Natural killer cell treated with Interleukin-12 subunit alpha and Interleukin-12 subunit beta and Interleukin-15 and Interleukin-18, amount 100 ng/mL, for 72 hours (primary cell): Measurements from ENCODE around the gene GMFB. TPM values are rescaled to one million over a fixed set of nuclear protein-coding genes. Genes with fewer than 3 reads are reported as not detected.
A peak's percentile ranks its signal among the peaks of the same experiment; 100 is the strongest.

Experiments
- ATAC-seq, 2 donors: fragments of 150-1000 bp; cut with Tn5 transposase in 1 of 2; sonication (Bioruptor Pico), chemical (Tn5 transposase) in 1 of 2; 2 replicates each; pipeline ENCODE4 v1.10.0; 2021
- DNase-seq: peaks from one replicate; pipeline ENCODE4 v3.0.0; 2022; ENCODE audit warnings: low spot score
- H3K27ac Mint-ChIP-seq, 2 donors: 1 replicate in 1 of 2; 2 replicates in 1 of 2; pipeline ENCODE4 v1.8.0; 2022; ENCODE audit warnings: mixed read lengths in 2 of 2, mild to moderate bottlenecking in 1 of 2, moderate library complexity in 1 of 2
- H3K27me3 Mint-ChIP-seq, 2 donors: 1 replicate in 1 of 2; 2 replicates in 1 of 2; pipeline ENCODE4 v1.8.0; 2022; ENCODE audit warnings: mixed read lengths in 2 of 2
- H3K36me3 Mint-ChIP-seq: one replicate; pipeline ENCODE4 v1.8.0; 2022; ENCODE audit warnings: mixed read lengths
- H3K4me1 Mint-ChIP-seq, 2 donors: 1 replicate in 1 of 2; 2 replicates in 1 of 2; pipeline ENCODE4 v1.8.0; 2022; ENCODE audit warnings: low read depth in 2 of 2, mixed read lengths in 2 of 2, mild to moderate bottlenecking in 1 of 2
- H3K4me3 Mint-ChIP-seq: one replicate; pipeline ENCODE4 v1.8.0; 2022; ENCODE audit warnings: mixed read lengths
- H3K9me3 Mint-ChIP-seq: 2 replicates; pipeline ENCODE4 v1.8.0; 2022; ENCODE audit warnings: mixed read lengths
- total RNA-seq, 2 donors: library from RNA; stranded (reverse); gene quantifications; one replicate each; pipeline ENCODE4 v1.2.3, GENCODE V29; 2022

Gene GMFB
- total RNA-seq, 2 donors from 2014 or later, result 29.7 to 43.9 TPM

GRCh38 chr14:54487771-54488170, 1.0 kb downstream of the GMFB start:
- no peaks in the 10 kb centered on the region for H3K9me3 Mint-ChIP-seq

GRCh38 chr14:54486685-54487084, 2.1 kb downstream of the GMFB start:
- DNase-seq, result no peak
- no peaks in the 10 kb centered on the region for H3K9me3 Mint-ChIP-seq
- H3K4me1 Mint-ChIP-seq, result peaks cover 51 to 58% of the 10 kb centered on the region in 2 donors
- H3K36me3 Mint-ChIP-seq, result peaks cover 15% of the 10 kb centered on the region
- ATAC-seq, result no peak
- peak overlapping the region; percentile 94 for H3K4me3 Mint-ChIP-seq
- peak overlapping the region; percentile 90 to 94 for H3K27ac Mint-ChIP-seq
- H3K27me3 Mint-ChIP-seq, result no peaks in the 10 kb centered on the region

More at GRCh38 chr14:54487771-54488170, 1.0 kb downstream of the GMFB start:
- H3K4me1 Mint-ChIP-seq, result peaks cover 47 to 56% of the 10 kb centered on the region in 2 donors
- H3K27me3 Mint-ChIP-seq, result no peaks in the 10 kb centered on the region
- peak overlapping the region; percentile 90 to 94 for H3K27ac Mint-ChIP-seq
- peak overlapping the region; percentile 94 for H3K4me3 Mint-ChIP-seq
- ATAC-seq (no peak), DNase-seq (no peak)
- H3K36me3 Mint-ChIP-seq, result peaks cover 9% of the 10 kb centered on the region

GRCh38 chr14:54483846-54484245, 4.9 kb downstream of the GMFB start:
- no peak overlapping the region for H3K27ac Mint-ChIP-seq
- no peak overlapping the region for H3K4me3 Mint-ChIP-seq
- H3K36me3 Mint-ChIP-seq, result peaks cover 15% of the 10 kb centered on the region
- no peaks in the 10 kb centered on the region for H3K27me3 Mint-ChIP-seq
- no peaks in the 10 kb centered on the region for H3K9me3 Mint-ChIP-seq
- DNase-seq, result no peak
- H3K4me1 Mint-ChIP-seq, result peaks cover 41 to 47% of the 10 kb centered on the region in 2 donors
- ATAC-seq, result no peak

GRCh38 chr14:54483073-54483745, 5.6 kb downstream of the GMFB start:
- Mint-ChIP-seq H3K36me3 (peaks cover 18% of the 10 kb centered on the region), H3K4me1 (peaks cover 41 to 46% of the 10 kb centered on the region in 2 donors), H3K9me3 (no peaks in the 10 kb centered on the region), H3K27me3 (no peaks in the 10 kb centered on the region), H3K4me3 (no peak overlapping the region), H3K27ac (no peak overlapping the region)
- no peak for ATAC-seq
- no peak for DNase-seq

GRCh38 chr14:54481695-54482094, 7.1 kb downstream of the GMFB start:
- H3K27me3 Mint-ChIP-seq, result no peaks in the 10 kb centered on the region
- ATAC-seq, result no peak
- no peak overlapping the region for H3K27ac Mint-ChIP-seq
- no peak for DNase-seq
- H3K36me3 Mint-ChIP-seq, result peaks cover 15% of the 10 kb centered on the region
- H3K4me3 Mint-ChIP-seq, result no peak overlapping the region
- H3K9me3 Mint-ChIP-seq, result no peaks in the 10 kb centered on the region
- H3K4me1 Mint-ChIP-seq, result peaks cover 33 to 36% of the 10 kb centered on the region in 2 donors

- H3K9me3 Mint-ChIP-seq, result no peaks in the 10 kb centered on the region
- no peak overlapping the region for H3K27ac Mint-ChIP-seq
- ATAC-seq (no peak), DNase-seq (no peak)
- no peak overlapping the region for H3K4me3 Mint-ChIP-seq
- peaks cover 26 to 29% of the 10 kb centered on the region in 2 donors for H3K4me1 Mint-ChIP-seq
- H3K36me3 Mint-ChIP-seq, result peaks cover 15% of the 10 kb centered on the region
- no peaks in the 10 kb centered on the region for H3K27me3 Mint-ChIP-seq
These were observed 7.8 kb downstream of the GMFB start for GRCh38 chr14:54480830-54481562.

GRCh38 chr14:54478636-54479215, 10.1 kb downstream of the GMFB start:
- peaks cover 7 to 9% of the 10 kb centered on the region in 2 donors for H3K4me1 Mint-ChIP-seq
- H3K27ac Mint-ChIP-seq, result no peak overlapping the region
- no peak overlapping the region for H3K4me3 Mint-ChIP-seq
- H3K27me3 Mint-ChIP-seq, result no peaks in the 10 kb centered on the region
- no peak for DNase-seq
- peaks cover 20% of the 10 kb centered on the region for H3K36me3 Mint-ChIP-seq
- H3K9me3 Mint-ChIP-seq, result no peaks in the 10 kb centered on the region
- ATAC-seq, result no peak

- DNase-seq (no peak), ATAC-seq (no peak)
- Mint-ChIP-seq H3K36me3 (peaks cover 9% of the 10 kb centered on the region), H3K9me3 (no peaks in the 10 kb centered on the region), H3K4me3 (no peak overlapping the region), H3K27ac (no peak overlapping the region), H3K4me1 (no peaks in the 10 kb centered on the region), H3K27me3 (no peaks in the 10 kb centered on the region)
These were observed 12.9 kb downstream of the GMFB start for GRCh38 chr14:54475911-54476310.

- DNase-seq (no peak), ATAC-seq (no peak)
- H3K27ac Mint-ChIP-seq, result no peak overlapping the region
- peaks cover 9% of the 10 kb centered on the region for H3K36me3 Mint-ChIP-seq
- no peaks in the 10 kb centered on the region for H3K27me3 Mint-ChIP-seq
- no peaks in the 10 kb centered on the region for H3K4me1 Mint-ChIP-seq
- H3K4me3 Mint-ChIP-seq, result no peak overlapping the region
- no peaks in the 10 kb centered on the region for H3K9me3 Mint-ChIP-seq
These were observed 13.4 kb downstream of the GMFB start for GRCh38 chr14:54475187-54475899.

- Mint-ChIP-seq H3K27ac (no peak overlapping the region), H3K4me1 (no peaks in the 10 kb centered on the region)
- no peak for ATAC-seq
These were observed 14.5 kb downstream of the GMFB start for GRCh38 chr14:54474232-54474793.

GRCh38 chr14:54472315-54472714, 16.5 kb downstream of the GMFB start:
- H3K36me3 Mint-ChIP-seq, result peaks cover 12% of the 10 kb centered on the region
- ATAC-seq (no peak), DNase-seq (no peak)
- H3K4me3 Mint-ChIP-seq, result no peak overlapping the region
- peaks cover 6% of the 10 kb centered on the region for H3K9me3 Mint-ChIP-seq
- no peaks in the 10 kb centered on the region for H3K4me1 Mint-ChIP-seq
- H3K27ac Mint-ChIP-seq, result no peak overlapping the region
- no peaks in the 10 kb centered on the region for H3K27me3 Mint-ChIP-seq

More at GRCh38 chr14:54474232-54474793, 14.5 kb downstream of the GMFB start:
- H3K4me3 Mint-ChIP-seq, result no peak overlapping the region
- DNase-seq, result no peak
- H3K9me3 Mint-ChIP-seq, result no peaks in the 10 kb centered on the region
- no peaks in the 10 kb centered on the region for H3K27me3 Mint-ChIP-seq
- H3K36me3 Mint-ChIP-seq, result peaks cover 9% of the 10 kb centered on the region

GRCh38 chr14:54471641-54472040, 17.1 kb downstream of the GMFB start:
- DNase-seq (no peak), ATAC-seq (no peak)
- H3K4me3 Mint-ChIP-seq, result no peak overlapping the region
- no peaks in the 10 kb centered on the region for H3K27me3 Mint-ChIP-seq
- peaks cover 17% of the 10 kb centered on the region for H3K36me3 Mint-ChIP-seq
- H3K27ac Mint-ChIP-seq, result no peak overlapping the region
- H3K9me3 Mint-ChIP-seq, result peaks cover 7% of the 10 kb centered on the region
- H3K4me1 Mint-ChIP-seq, result no peaks in the 10 kb centered on the region

- no peaks in the 10 kb centered on the region for H3K4me1 Mint-ChIP-seq
- peaks cover 7% of the 10 kb centered on the region for H3K9me3 Mint-ChIP-seq
- no peaks in the 10 kb centered on the region for H3K27me3 Mint-ChIP-seq
- H3K27ac Mint-ChIP-seq, result no peak overlapping the region
- no peak for DNase-seq
- peaks cover 16% of the 10 kb centered on the region for H3K36me3 Mint-ChIP-seq
- no peak overlapping the region for H3K4me3 Mint-ChIP-seq
- ATAC-seq, result no peak
These were observed 18.1 kb downstream of the GMFB start for GRCh38 chr14:54470701-54471100.
